Astrocyte of the spinal cord (primary cell): ENCODE measurements around the gene TTLL8.

Experiments used
- DNase-seq: peaks from one replicate; pipeline ENCODE4 v3.0.0; 2011; ENCODE audit warnings: low read depth, low spot score
- H3K4me3 ChIP-seq: 2 replicates; pipeline ENCODE4 v1.5.1; 2011; ENCODE audit warnings: low read depth, mild to moderate bottlenecking, low read length, moderate library complexity
- in situ Hi-C: cut with HindIII; loops from 2 replicates; pipeline ENCODE4 v1.10.0; 2017; ENCODE audit warnings: low sequenced_read_pairs
- TF ChIP-seq, protein P1 (sequence below): IDR thresholded peaks from 2 replicates; pipeline ENCODE4 v1.5.1; 2012; ENCODE audit warnings: low read depth, mild to moderate bottlenecking, low read length, inconsistent platforms

Gene TTLL8

DNA sequence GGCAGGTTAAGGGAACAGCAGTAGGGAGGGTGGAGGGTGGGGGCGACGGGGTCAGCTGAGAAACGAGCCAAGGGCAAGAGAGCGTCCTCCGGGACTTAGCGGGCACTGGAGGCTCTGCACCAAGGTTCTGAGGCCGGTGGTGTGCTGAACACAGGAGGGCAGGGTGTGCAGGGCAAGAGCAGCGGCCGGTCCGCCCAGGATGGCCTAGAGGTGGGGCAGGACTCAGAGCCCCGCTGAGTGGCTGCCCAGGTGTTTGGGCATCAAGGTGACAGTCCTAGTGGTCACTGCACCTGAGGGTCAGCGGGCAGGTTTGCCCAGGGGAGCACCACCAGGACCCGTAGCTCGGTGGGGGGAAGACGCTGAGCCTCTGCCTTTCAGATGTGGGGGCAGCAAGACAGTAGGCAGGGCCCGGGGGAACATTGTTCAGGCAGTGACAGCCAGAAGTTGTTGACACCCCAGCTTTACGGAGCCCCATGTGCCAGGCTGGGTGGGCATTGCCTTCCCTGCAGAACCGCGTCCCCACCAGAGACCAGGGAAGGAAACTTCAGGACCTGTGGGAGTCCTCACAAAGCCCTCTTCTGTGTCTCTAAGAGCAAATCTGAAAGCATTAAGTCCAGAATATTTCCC lies 4.5 kb upstream of the TTLL8 start:
- no peak for DNase-seq
- TF ChIP-seq, protein P1, sequence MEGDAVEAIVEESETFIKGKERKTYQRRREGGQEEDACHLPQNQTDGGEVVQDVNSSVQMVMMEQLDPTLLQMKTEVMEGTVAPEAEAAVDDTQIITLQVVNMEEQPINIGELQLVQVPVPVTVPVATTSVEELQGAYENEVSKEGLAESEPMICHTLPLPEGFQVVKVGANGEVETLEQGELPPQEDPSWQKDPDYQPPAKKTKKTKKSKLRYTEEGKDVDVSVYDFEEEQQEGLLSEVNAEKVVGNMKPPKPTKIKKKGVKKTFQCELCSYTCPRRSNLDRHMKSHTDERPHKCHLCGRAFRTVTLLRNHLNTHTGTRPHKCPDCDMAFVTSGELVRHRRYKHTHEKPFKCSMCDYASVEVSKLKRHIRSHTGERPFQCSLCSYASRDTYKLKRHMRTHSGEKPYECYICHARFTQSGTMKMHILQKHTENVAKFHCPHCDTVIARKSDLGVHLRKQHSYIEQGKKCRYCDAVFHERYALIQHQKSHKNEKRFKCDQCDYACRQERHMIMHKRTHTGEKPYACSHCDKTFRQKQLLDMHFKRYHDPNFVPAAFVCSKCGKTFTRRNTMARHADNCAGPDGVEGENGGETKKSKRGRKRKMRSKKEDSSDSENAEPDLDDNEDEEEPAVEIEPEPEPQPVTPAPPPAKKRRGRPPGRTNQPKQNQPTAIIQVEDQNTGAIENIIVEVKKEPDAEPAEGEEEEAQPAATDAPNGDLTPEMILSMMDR: no peak
- in situ Hi-C loops: no loop called here
- H3K4me3 ChIP-seq: no peak overlapping the region

DNA sequence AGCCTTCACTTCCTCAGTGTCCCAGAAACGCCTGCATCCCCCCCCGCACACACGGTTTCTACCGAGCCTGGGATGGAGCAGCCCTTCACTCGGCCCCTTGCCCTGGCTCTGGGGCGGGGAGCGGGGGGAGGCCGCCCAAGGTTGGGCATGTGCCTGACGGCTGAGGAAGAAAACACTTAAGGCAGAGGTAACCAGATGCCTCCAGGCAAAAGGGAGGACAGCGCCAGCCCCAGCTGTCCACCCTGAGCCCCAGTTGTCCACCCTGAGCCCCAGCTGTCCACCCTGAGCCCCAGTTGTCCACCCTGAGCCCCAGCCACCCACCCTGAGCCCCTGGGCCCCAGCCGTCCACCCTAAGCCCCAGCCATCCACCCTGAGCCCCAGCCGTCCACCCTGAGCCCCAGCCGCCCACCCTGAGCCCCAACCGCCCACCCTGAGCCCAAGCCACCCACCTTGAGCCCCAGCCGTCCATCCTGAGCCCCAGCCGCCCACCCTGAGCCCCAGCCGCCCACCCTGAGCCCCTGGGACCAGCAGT lies 3.8 kb upstream of the TTLL8 start:
- DNase-seq: no peak
- TF ChIP-seq, protein P1: no peak
- no peak overlapping the region for H3K4me3 ChIP-seq
- in situ Hi-C loops: no loop called here

- TF ChIP-seq, protein P1: no peak
- no peak overlapping the region for H3K4me3 ChIP-seq
- in situ Hi-C loops: no loop called here
- no peak for DNase-seq
These were observed 3.2 kb upstream of the TTLL8 start for GRCh38 chr22:50061141-50061823.

DNA sequence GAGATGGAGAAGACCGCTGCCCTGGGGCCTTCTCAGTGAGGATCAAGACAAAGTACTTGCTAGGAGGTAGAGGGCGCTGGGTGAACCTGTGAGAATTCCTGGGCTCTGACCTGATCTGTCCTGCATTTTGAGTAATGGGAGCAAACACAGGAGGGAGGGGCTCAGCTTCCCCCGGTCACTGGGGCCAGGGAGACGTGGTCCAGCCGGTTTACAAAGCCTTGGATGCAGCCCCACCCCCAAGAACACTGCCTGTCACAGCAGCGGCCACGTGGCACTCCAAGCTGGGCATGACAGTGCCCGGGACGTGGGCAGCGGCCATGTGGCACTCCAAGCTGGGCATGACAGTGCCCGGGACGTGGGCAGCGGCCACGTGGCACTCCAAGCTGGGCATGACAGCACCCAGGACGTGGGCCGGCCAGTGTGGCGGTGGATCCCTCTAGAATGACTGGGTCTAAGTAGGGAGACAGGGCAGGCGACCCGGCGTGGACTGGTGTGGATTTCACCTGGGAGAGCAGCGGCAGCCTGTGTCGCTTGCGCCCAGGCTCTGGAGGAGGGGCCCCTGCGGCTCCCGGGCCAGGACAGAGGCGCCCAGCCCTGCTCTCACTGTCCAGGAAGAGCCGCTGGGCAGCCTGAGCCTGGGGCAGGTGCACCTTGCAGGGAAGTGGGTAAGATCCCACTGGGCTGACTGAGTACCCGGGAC lies 2.5 kb upstream of the TTLL8 start:
- DNase-seq: no peak
- TF ChIP-seq, protein P1: no peak
- in situ Hi-C loops: no loop called here
- H3K4me3 ChIP-seq: no peak overlapping the region

GRCh38 chr22:50059881-50060262 lies 1.8 kb upstream of the TTLL8 start:
- no peak for DNase-seq
- TF ChIP-seq, protein P1: no peak
- in situ Hi-C loops: no loop called here
- H3K4me3 ChIP-seq: no peak overlapping the region

DNA sequence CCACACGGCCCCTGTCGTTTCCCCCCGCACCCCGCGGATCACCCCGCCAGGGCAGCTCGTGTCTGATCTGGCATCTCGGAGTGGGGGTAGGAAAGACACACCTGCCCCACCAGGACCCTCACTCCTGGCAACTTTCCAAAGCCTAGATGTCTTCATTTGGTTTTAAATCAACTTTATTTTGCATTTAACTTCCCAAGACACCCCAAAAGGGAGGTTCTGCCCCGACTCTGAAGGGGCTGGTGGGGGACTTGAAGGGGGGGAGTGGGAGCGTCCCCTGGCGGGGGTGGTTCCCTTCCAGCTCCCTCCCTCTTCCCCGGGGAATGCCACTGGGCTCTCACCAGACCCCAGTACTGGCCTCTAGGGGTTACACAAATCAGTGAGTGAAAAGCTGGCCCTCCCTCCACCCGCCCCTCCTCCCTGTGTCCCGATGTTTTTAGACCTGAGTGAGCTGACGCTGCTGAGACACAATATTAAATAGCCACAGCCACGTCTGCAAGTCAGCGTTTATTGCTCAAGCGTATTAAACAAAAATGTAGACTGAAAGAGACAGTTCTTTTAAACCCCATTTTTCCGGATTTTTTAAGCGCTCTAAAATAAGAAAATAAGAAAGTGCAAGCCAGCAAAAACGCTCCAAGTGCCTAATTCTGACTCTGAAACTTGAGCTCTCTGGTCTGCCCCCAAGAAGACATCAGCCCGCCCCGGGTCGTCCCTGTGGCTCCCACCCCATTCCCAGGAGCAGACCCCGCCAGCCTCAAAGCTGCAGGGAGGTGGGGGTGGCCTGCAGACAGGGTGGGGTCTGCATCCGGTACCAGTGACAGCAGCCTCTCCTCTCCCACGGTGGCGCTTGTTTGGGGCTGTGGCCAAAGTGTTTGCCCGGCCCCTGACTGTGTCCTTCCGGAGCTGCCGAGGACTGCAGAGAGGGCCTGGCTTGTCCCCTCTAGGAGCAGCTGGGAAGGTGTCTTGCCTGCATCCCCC lies 1.1 kb upstream of the TTLL8 start:
- in situ Hi-C loops: no loop called here
- TF ChIP-seq, protein P1: no peak
- H3K4me3 ChIP-seq: no peak overlapping the region
- DNase-seq: no peak
